Hematopoietic multipotent progenitor cell treated with erythropoietin and hydrocortisone succinate and interleukin-3 and kit ligand, for 4 days (in vitro differentiated cells): Measurements from ENCODE around the gene YARS2.
A peak's percentile ranks its signal among the peaks of the same experiment; 100 is the strongest.
"Not testable (repeated sequence)": the region's sequence is repeated elsewhere in the genome, so short reads cannot be mapped to it uniquely, and the experiment has no call there.

Experiments
- DNase-seq: peaks from one replicate; pipeline ENCODE4 v3.0.0-alpha.2; 2015

Gene YARS2

DNA sequence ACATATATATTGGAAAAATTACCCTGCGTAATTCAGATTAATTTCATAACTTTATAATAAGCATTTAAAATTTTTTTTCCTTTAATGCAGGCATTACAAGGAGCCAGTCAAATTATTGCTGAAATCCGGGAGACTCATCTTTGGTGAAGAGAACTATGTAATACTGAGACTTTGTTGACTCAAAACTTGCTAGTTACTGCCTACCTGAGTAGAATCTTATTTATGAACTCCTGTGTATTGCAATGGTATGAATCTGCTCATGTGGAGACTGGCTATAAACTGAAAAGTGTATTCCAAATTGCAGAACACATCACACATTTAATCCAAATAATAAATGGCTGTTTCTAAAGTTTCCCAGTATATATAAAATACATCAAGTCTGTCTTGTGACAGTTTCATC is 12.4 kb downstream of the YARS2 start:
- DNase-seq = no peak

DNA sequence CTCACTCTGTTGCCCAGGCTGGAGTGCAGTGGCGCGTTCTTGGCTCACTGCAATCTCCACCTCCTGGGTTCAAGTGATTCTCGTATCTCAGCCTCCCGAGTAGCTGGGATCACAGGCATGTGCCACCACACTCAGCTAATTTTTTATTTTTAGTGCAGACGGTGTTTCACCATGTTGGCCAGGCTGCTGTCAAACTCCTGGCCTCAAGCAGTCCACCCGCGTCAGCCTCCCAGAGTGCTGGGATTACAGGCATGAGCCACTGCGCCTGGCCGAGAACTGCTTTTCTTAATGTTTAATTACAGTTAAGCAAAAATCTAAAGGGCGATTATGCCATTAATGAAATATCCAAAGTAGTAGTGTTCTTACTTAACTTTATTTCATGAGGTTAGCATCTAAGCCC is 13.6 kb downstream of the YARS2 start:
- no peak for DNase-seq

DNA sequence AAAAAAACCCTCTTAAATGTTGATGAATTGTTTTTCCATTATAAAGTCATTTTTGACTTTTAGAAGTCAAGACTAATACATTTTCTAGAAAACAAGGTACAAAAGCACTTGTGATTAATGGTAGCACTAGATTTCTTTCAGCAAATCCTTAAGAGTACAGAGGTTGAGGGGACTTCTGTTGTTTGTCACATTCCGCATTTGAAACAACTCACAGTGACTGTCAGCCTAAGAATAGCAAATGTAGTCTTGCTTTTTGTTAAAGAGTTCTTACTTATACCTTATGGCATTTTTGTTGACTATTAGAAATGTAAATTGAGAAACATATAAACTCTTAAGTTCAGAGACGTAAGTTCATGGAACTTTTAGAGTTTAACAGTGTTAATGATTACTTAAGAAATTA is 16.4 kb downstream of the YARS2 start:
- no peak for DNase-seq

DNA sequence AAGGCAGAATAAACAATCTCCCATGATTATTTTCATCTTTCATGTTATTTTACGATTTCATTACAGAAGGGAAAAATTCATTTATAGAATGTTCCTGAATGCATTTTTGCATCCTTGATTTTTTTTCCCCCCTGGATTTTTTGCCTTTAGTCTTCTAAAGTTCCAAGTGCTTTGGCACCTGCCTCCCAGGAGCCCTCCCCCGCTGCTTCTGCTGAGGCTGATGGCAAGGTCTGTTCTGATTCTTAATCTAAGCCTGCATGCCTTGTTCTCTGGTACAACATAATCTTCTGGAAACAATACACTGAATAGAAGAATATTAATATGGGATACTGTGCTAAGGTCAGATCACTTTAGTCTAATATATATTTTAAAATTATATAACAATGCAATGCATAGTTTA is 18.0 kb downstream of the YARS2 start:
- no peak for DNase-seq

DNA sequence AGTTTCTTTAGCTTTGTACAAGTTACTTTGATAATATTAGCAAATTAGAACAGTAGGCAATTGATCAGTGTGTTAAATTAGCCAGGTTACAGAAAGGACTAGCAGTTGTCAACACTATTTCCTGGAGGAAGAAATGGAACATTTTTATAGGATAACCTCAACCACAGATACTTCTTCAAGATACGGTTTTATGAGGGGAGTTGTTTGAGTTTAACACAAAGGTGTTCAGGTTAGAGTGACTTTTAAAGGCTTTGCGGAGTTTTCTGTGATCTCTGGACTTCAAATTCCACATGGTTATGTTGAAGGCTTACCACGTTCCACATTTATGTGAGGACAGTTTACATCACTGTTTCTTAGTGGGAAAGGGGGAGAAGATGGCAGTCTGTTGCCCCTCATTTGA is 19.3 kb downstream of the YARS2 start:
- DNase-seq = no peak

DNA sequence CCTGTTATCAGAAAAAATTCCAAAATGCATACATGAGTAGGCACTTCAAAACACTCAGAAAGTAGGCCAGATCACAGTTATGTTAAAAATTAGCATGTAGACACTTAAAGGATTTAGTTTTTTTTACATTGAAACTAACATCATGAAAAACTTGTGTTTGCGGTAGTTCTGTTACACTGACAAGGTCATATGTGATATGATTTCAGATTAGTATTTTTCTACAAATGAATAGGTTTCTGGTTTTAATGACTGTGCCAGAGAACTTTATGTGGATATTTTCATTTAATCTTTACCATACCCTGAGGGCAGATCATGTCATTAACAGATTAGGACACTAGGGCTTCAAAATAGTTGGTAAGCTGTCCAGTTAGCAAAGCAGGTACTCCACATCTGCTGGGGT is 20.7 kb downstream of the YARS2 start:
- DNase-seq = no peak

DNA sequence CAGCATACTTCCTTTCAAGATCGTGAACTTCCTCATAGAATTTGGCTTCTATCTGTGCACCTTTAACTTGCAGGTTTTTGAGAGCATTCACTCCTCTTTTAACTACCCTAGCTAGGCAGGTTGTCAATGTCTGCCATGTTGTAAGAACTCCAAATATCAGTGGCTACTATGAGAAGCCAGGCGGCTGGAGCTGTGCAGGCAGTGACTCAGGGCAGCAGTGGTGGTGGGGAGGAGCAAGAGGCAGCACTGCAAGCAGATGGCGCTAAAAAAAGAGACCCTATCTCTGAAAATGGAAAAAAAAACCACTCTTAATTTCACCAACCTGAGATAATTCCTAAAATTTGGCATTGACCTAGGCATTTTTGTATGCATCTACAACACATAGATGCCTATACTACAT is 28.5 kb downstream of the YARS2 start:
- DNase-seq = peak; percentile 23

DNA sequence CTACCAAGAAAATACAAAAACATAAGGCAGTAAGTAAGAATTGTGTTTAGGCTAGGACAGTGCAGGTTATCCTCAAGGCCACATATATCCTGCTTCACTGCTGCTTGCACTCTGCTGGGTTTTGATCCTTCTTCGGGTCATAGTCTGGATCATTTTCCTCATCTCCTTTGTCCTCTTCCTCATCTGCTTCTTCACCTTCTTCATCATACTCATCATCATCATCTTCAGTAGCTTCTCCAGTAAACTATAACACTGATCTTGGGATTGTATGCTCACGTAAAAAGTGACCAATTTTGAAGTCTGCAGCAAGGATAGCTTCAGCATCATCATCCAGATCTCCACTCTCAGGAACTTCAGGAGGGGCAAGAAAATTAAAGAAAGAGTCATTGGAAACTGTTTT is 29.4 kb downstream of the YARS2 start:
- no peak for DNase-seq

DNA sequence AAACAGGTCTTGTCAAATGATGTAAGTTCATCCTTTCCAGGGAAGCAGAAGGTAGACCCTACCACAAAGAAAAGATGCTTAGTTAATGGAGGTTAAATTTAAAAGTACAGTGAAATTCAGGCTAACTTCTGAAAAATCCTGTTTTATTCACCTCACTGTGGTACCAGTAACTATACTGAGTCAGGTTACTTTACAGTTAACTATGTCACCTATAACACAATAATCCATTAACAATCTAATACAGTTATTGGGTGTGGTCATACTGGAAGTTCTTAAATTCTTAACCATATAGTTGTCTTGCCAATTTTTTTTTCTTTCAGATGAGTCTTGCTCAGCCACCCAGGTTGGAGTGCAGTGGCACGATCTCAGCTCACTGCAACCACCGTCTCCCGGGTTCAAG is 30.4 kb downstream of the YARS2 start:
- not testable (repeated sequence) for DNase-seq

DNA sequence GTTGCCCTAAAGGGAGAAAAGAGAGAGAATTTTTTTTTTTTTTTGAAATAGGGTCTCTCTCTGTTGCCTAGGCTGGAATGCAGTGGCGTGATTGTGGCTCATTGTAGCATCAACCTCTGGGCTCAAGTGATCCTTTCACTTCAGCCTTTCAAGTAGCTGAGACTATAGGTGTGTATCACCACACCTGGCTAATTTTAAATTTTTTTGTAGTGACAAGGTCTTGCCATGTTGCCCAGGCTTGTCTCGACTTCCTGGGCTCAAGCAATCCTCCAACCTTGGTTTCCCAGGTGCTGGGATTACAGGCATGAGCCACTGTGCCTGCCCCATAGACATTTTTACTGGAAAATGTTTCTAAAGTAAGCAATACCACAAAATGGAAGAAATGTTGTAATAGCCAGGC is 36.8 kb downstream of the YARS2 start:
- no peak for DNase-seq

DNA sequence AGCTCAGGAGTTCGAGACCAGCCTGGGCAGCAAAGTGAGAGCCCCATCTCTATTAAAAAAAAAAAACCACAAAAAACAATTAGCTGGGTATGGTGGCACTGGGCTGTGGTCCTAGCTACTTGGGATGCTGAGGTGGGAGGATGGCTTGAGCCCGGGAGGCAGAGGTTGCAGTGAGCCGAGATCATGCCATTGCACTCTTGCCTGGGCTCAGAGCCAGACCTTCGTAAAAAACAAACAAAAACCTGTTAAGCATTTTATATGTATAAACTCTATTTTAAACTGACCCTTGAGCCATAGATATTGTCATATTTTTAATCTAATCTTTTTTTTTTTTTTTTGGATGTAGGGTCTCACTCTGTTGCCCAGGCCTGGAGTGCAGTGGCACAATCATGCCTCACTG is 40.9 kb downstream of the YARS2 start:
- DNase-seq = no peak

DNA sequence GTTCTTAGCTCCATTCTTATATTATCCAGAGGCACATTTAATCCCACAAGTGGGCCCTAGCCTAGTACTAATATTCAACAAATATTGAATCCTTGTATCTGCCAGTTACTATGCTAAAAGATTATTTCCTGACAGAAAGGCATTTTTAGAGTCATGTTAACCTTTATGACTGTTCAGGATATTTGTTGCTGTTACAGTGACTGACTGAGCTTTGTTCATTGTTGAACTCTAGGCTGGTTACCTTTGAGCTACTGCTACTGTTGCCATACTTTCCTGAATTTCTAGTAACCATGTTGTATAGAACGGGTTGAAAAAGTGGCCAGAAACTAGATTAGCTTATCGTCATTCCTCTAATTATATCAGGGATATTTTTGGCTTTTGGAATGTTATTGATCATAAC is 46.8 kb downstream of the YARS2 start:
- DNase-seq = no peak

DNA sequence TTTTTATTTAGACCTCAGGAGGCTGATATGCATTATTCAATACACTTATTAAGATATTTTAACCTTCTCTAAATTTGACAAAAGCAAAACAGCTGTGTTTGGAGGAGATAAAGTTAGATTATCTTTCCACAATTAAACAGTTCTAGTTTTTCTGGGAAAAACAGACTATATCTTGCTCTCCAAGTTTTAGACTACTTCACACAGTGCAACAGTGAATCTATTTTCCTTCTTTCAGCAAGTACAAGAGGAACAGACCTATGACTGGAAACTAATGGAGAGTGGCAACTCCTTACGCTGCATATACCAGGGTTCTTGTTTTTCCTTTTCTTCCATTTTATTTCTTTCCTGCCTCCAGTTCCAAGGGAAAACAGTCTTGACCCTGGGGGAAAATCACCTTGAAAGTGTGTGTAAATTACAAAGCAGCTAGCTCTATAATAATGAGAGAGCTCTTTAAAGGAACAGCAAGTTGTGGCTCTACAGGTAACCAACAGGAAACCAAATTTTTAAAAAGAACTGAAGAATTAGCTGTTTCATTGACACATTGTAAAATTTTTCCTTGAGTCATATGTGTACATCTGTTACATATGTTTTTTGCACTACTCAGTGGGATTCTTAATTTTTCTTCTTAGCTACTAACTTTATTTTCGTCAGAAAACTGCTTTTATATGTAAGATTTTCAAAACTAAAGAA is 49.2 kb downstream of the YARS2 start:
- DNase-seq = peak; percentile 7

DNA sequence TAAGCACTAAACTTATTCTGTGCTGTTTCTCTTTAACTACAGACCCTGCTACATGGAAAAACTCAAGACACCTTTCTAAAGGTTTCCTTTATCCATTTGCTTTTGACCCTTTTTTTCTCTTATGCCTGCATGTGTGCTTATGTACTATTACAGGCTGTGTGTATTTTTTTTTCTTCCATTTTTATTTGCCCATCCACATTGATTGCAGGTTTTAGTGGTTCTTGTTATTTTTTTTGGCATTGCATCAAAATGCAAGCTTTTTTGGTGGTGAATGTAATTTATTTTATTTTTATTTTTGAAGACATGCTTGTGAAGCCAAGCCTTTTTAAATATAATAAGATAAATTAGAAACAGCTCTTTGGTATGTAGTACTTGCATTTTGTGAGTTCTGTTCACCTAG is 49.9 kb downstream of the YARS2 start:
- no peak for DNase-seq

DNA sequence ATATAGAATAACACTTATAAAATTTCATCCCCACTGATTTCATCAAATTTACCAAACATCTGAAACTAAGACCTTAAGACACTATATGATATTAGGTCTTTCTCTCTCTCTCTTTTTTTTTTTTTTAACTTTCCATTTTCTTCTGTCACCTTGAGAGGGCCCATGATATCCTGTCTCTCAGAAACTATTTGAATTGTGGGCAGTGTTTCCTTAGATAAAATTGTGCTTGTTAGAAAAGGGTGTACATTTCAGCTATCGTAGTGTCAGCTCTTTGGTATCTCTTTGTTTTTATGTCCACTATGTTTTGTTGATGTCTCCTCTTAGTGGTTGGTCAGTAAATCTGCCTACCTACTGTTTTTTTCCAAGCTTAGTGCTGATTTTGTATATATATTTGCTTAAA is 52.8 kb downstream of the YARS2 start:
- DNase-seq = peak; percentile 38

DNA sequence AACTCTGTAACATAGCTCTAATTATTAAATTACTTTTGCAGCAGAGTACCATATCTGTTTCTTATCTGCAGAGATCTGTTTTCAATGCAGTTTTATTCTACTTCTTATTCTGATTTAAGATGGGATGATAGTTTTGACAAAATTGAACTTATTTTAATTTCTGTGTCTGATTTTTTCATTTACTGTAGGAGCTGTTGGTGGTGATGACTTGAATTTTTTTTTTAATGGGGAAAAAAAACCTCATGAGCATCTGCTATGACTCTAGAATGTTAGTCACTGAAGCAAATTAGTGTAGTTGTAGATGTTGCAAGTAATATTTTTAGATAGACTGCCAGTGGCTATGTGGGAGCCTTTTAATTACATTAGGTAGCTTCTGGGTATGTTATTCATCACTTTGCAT is 53.2 kb downstream of the YARS2 start:
- DNase-seq = peak; percentile 20

DNA sequence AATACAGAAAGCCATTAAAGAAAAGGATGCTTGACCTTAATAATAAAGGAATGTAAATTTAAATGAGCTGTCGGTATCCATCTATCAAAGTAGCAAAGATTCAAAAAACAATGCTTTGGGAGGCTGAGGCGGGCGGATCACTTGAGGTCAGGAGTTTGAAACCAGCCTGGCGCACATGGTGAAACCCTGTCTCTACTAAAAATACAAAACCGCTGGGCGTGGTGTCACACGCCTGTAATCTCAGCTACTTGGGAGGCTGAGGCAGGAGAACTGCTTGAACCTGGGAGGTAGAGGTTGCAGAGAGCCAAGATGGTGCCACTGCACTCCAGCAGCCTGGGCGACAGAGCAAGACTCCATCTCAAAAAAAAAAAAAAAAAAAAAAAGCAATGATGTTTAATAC is 56.3 kb downstream of the YARS2 start:
- not testable (repeated sequence) for DNase-seq

DNA sequence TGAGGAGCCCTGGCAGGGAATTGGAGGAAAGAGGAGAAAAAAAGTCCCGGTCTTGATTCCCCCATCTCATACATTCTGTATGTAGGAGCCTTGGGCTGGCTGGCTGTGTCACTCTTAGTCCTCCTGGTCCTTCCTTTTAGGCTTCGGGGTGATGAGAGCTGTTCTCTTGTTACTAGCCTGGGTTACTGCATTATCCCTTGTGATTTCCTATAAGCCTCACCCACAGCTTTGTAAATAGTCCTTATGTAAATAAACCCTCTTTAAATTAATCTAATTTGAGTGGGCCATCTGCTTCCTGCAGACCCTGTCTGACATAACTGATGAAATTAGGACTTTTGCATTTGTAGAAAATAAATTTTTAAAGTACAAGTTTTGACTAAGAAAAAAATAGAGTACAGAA is 57.4 kb downstream of the YARS2 start:
- no peak for DNase-seq

DNA sequence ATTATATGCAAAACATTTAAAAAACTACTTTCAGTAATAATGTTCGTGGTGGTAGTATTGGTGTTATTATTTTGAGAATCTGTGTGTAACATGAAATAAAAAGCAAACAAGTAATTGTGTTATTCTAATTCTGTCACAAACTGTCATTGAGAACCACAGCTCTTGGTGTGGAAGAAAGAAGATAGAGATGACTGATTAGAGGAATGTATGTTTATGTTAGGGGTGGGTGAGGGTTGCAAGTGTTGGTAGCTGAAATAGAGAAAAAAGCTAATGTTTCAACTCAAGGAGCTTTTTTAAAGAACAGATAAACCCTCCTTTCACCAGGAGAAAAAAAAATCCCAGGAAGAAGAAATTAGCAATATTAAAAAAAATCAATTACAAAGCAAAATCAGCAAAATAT is 58.3 kb downstream of the YARS2 start:
- no peak for DNase-seq
